AG09319 (cell line): ENCODE results near the gene EXOSC2.

ENCODE experiments used
- DNase-seq: peaks from one replicate; pipeline ENCODE4 v3.0.0-alpha.2; 2010; ENCODE audit warnings: low read depth; ENCODE audit errors: extremely low read depth
- CTCF ChIP-seq: IDR thresholded peaks from 2 replicates; pipeline ENCODE4 v1.5.1; 2011; ENCODE audit warnings: low read depth, mild to moderate bottlenecking, inconsistent platforms, low read length, moderate library complexity

The EXOSC2 gene

DNA sequence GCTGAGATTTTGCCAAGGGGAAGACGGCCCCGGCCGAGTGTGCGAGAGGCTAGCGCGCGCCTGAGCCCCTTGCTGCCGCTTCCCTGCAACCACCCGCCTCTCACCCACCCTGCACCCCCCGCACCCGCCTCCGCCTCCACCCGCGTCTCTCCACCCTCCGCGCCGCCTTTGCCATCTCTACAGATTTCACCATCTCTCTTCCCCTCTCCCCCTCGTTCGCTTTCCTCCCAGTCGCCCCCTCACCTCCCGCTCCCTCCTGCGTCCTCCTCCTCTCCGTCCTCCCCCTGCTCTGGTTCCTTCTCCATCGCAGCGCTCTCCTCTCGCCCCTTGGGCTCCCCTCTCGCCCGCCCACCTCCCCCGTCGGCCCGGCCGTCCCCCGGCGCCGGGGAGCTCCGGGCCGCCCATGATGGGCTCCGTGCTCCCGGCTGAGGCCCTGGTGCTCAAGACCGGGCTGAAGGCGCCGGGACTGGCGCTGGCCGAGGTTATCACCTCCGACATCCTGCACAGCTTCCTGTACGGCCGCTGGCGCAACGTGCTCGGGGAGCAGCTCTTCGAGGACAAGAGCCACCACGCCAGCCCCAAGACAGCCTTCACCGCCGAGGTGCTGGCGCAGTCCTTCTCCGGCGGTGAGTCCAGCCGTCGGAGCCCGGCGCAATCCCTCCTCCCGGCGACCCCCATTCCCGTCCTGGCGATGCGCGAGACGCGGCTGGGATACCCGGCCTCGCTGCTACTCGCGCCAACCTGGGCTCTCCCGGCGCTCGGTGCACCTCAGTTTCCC lies 29.1 kb upstream of the EXOSC2 start, which contains the start of gene PRDM12:
PRDM12 (plus strand) TSS at position 344 of the 778 bp plus-strand sequence; CDS start at position 404, 60 bp downstream.
- DNase-seq: no peak
- TF ChIP-seq CTCF: no peak

DNA sequence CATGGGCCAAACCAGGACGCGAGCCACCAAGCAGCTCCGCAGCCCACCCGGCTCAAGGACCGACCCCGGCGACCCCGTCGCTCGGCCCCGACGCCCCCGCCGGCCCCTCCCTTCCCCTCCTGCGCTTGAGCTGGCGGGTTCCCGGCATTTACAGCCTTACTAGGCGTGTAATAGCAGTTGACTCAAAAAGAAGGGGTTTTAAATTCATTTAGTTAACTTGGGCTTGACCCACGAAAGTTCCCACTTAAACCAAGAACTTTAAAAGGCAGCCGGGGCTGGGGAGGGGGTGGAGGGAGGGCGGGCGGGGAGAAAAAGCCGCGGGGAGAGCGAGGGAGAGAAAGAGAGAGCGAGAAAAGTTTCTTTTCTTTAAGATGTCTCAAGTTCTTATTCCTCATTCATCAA lies 28.6 kb upstream of the EXOSC2 start:
- no peak for TF ChIP-seq CTCF
- DNase-seq: no peak

DNA sequence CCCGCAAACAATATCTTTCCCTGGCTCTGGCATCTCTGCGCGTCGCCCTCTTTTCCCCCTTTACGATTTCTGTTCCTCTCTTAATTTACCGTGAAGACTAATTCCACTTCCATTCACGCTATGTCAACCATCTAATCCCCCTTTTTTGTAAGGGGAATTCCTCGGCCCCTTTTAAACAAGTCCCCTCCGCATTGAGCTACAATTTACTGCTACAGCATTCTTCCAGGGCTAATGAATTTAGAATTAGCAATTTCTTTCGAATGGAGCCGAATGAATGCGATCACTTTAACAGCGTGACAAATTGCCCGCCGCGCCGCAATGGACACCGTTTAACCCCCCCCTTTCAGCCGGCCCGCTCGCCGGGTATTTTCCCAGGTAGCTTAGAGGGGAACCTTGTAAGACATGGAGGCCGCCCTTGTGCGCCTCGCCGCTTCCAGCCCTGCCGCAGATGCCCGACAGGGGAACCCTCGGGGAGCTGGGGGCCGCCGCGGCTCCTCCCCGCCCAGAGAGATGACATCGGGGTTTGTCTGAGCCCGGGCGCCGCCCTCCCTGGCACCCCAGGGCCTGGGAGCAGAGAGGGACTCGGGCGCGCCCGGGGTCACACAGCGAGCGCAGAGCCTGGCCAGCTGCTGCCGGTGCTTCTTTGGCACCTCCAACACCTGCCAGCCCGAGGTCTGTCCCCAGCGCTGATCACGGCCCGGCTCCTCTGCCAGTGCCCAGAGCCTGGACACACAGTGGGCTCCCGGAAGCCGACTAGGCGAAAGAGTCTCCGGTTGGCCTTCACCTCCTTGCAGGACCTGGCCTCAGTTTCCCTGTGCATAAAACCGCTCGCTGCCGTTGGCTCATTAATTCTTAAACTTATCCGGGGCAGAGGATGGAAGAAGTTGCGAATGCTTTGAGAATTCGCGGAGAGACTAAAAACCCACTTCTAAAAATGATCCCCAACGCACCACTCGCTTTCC lies 27.9 kb upstream of the EXOSC2 start:
- no peak for DNase-seq
- no peak for TF ChIP-seq CTCF

DNA sequence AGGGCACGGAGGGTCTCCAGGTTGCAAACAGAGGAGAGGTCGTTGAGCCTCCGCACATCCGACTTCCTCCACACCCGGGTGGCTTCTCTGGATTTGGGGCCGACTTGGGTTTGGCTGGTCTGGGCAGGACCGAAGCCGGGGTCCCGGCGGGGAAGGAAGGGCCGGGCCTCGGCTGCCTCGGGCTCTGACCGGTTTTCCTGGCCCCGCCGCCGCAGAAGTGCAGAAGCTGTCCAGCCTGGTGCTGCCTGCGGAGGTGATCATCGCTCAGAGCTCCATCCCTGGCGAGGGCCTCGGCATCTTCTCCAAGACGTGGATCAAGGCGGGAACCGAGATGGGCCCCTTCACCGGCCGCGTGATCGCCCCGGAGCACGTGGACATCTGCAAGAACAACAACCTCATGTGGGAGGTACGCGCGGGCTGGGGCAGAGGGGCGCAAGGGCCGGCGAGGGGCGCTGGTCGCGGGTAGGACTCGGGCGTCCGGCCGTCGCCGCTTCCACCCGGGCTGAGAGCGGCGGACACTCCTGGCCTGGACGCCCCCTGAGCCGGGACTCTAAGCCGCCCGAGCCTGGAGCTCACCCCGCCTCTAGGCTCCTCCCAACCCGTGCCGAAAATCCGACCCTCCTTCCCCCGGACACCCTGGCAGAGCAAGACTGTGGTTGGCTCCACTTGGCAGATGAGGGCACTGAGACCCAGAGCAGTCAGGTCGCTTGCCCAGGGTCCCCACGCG lies 27.0 kb upstream of the EXOSC2 start:
- no peak for DNase-seq
- TF ChIP-seq CTCF: no peak

GRCh38 chr9:130667120-130667435 lies 26.5 kb upstream of the EXOSC2 start:
- DNase-seq: no peak
- no peak for TF ChIP-seq CTCF

- TF ChIP-seq CTCF: no peak
- DNase-seq: no peak
Measured at GRCh38 chr9:130668196-130668595, 25.4 kb upstream of the EXOSC2 start.
